SU-DHL-6 (cell line): ENCODE results near the gene CHST9.

Experiments used
- H2AFZ ChIP-seq: fragments of 200-600 bp; sonication (generic); 2 replicates; pipeline ENCODE4 v1.6.1; 2014; ENCODE audit warnings: low read depth, mild to moderate bottlenecking, moderate library complexity, mixed read lengths, antibody characterized with exemption, low read length; ENCODE audit not compliant: severe bottlenecking
- H3F3A ChIP-seq: fragments of 200-600 bp; shearing (Covaris generic); 2 replicates; pipeline ENCODE4 v1.6.0; 2016; ENCODE audit warnings: antibody characterized with exemption, mild to moderate bottlenecking; ENCODE audit not compliant: insufficient read depth
- H3K27ac ChIP-seq: fragments of 200-600 bp; sonication (generic); 2 replicates; pipeline ENCODE4 v1.5.1; 2016; ENCODE audit warnings: low read depth, mild to moderate bottlenecking, low read length, moderate library complexity, mixed read lengths
- H3K27me3 ChIP-seq: fragments of 200-600 bp; sonication (generic), shearing (Covaris generic); 2 replicates; pipeline ENCODE4 v1.6.0; 2014; ENCODE audit warnings: mild to moderate bottlenecking, low read length
- H3K36me3 ChIP-seq: fragments of 200-600 bp; sonication (generic); 2 replicates; pipeline ENCODE4 v1.6.1; 2014; ENCODE audit warnings: mild to moderate bottlenecking, low read length, mixed read lengths
- H3K4me2 ChIP-seq: fragments of 300-600, 200-600 bp; shearing (Covaris generic), sonication (generic); 2 replicates; pipeline ENCODE4 v1.6.0; 2014; ENCODE audit warnings: low read length, low read depth, mild to moderate bottlenecking; ENCODE audit not compliant: poor library complexity, severe bottlenecking
- H3K4me3 ChIP-seq: fragments of 200-600 bp; sonication (generic); 2 replicates; pipeline ENCODE4 v1.5.1; 2014; ENCODE audit warnings: antibody characterized with exemption, low read length, mild to moderate bottlenecking, mixed read lengths; ENCODE audit not compliant: insufficient read depth, poor library complexity, severe bottlenecking
- H3K79me2 ChIP-seq: fragments of 200-600 bp; sonication (generic); 2 replicates; pipeline ENCODE4 v1.6.1; 2014; ENCODE audit warnings: mild to moderate bottlenecking, low read length, moderate library complexity; ENCODE audit not compliant: insufficient read depth
- H3K9ac ChIP-seq: fragments of 200-600 bp; sonication (generic); 2 replicates; pipeline ENCODE4 v1.7.0; 2014; ENCODE audit warnings: mild to moderate bottlenecking, low read length
- H3K9me2 ChIP-seq: fragments of 200-600 bp; sonication (generic); replicated peaks from 2 replicates; pipeline ENCODE4 v1.6.1; 2014; ENCODE audit warnings: low read length; ENCODE audit not compliant: insufficient read depth
- H3K9me3 ChIP-seq: fragments of 200-600 bp; sonication (generic); 2 replicates; pipeline ENCODE4 v1.6.1; 2014; ENCODE audit warnings: low read length, mixed read lengths; ENCODE audit not compliant: insufficient read depth
- H4K20me1 ChIP-seq: fragments of 200-600 bp; sonication (generic); 2 replicates; pipeline ENCODE4 v1.6.1; 2014; ENCODE audit warnings: low read depth, mild to moderate bottlenecking, antibody characterized with exemption, low read length, moderate library complexity, mixed read lengths
- CTCF ChIP-seq: fragments of 200-600 bp; sonication (generic); IDR thresholded peaks from one replicate; pipeline ENCODE4 v1.5.1; 2017; ENCODE audit warnings: antibody characterized with exemption, mild to moderate bottlenecking, low read length, moderate library complexity; ENCODE audit not compliant: insufficient read depth, poor library complexity, severe bottlenecking
- EZH2phosphoT487 ChIP-seq: fragments of 200-600 bp; sonication (generic), shearing (Covaris generic); conservative IDR thresholded peaks from 2 replicates; pipeline ENCODE4 v1.6.1; 2018; ENCODE audit warnings: mild to moderate bottlenecking, antibody characterized with exemption, low read length, moderate library complexity, mixed read lengths

CHST9 gene

GRCh38 chr18:27121108-27121507 lies 64.0 kb downstream of the CHST9 start:
- Histone ChIP-seq H3K4me3 (no peak overlapping the region), H3K79me2 (no peaks in the 10 kb centered on the region), H3K27ac (no peak overlapping the region), H3K9me2 (no peaks in the 10 kb centered on the region), H3F3A (no peaks in the 10 kb centered on the region), H3K9me3 (no peaks in the 10 kb centered on the region), H3K27me3 (no peaks in the 10 kb centered on the region), H3K4me2 (no peak overlapping the region), H4K20me1 (no peaks in the 10 kb centered on the region), H2AFZ (no peak overlapping the region), H3K9ac (no peak overlapping the region), H3K36me3 (0 out of 2 replicates have a peak, but pooled peaks cover 3% of the 10 kb centered on the region)
- TF ChIP-seq CTCF, result no peak
- no peak for TF ChIP-seq EZH2phosphoT487

GRCh38 chr18:27120246-27120645 lies 64.9 kb downstream of the CHST9 start:
- Histone ChIP-seq H3K27me3 (no peaks in the 10 kb centered on the region), H3F3A (no peaks in the 10 kb centered on the region), H3K79me2 (no peaks in the 10 kb centered on the region), H3K27ac (no peak overlapping the region), H3K4me2 (no peak overlapping the region), H3K9ac (no peak overlapping the region), H3K36me3 (0 out of 2 replicates have a peak, but pooled peaks cover 3% of the 10 kb centered on the region), H3K9me2 (no peaks in the 10 kb centered on the region), H2AFZ (no peak overlapping the region), H4K20me1 (no peaks in the 10 kb centered on the region), H3K4me3 (no peak overlapping the region), H3K9me3 (no peaks in the 10 kb centered on the region)
- TF ChIP-seq EZH2phosphoT487 (no peak), CTCF (no peak)

- Histone ChIP-seq H3K9ac (no peak overlapping the region), H3K36me3 (0 out of 2 replicates have a peak, but pooled peaks cover 3% of the 10 kb centered on the region), H3F3A (no peaks in the 10 kb centered on the region), H4K20me1 (no peaks in the 10 kb centered on the region), H2AFZ (no peak overlapping the region), H3K4me2 (no peak overlapping the region), H3K27me3 (no peaks in the 10 kb centered on the region), H3K4me3 (no peak overlapping the region), H3K79me2 (no peaks in the 10 kb centered on the region), H3K9me3 (no peaks in the 10 kb centered on the region), H3K27ac (no peak overlapping the region), H3K9me2 (no peaks in the 10 kb centered on the region)
- TF ChIP-seq EZH2phosphoT487, result no peak
- no peak for TF ChIP-seq CTCF
These were observed 66.1 kb downstream of the CHST9 start for GRCh38 chr18:27118973-27119372.
